Activated CD8-positive, alpha-beta T cell treated with anti-CD3 and anti-CD28 coated beads for 36 hours (primary cell): ENCODE measurements around the gene TRIM59. TPM values are rescaled to one million over a fixed set of nuclear protein-coding genes. Genes with fewer than 3 reads are reported as not detected.

ENCODE experiments used
- ATAC-seq: fragments of 200-7000 bp; cut with Tn5 transposase; one replicate; pipeline ENCODE4 v1.10.0; 2021; ENCODE audit warnings: mild to moderate bottlenecking, moderate library complexity
- CTCF ChIA-PET: fragments of 350-600 bp; sonication (Branson Sonifier 250); formaldehyde crosslinking; loops from one replicate; lab custom pipeline; 2021; ENCODE audit warnings: antibody characterized with exemption; lab: Charles Lee
- POLR2A ChIA-PET: fragments of 350-600 bp; sonication (Branson Sonifier 250); formaldehyde crosslinking; loops from one replicate; lab custom pipeline; 2021; ENCODE audit warnings: antibody characterized with exemption; lab: Charles Lee
- DNase-seq: peaks from one replicate; pipeline ENCODE4 v3.0.0-alpha.2; 2020
- H3K27ac Mint-ChIP-seq: one replicate; pipeline ENCODE4 v1.8.0; 2021; ENCODE audit warnings: mild to moderate bottlenecking, mixed read lengths
- H3K27me3 Mint-ChIP-seq: one replicate; pipeline ENCODE4 v1.8.0; 2021; ENCODE audit warnings: mixed read lengths
- H3K36me3 Mint-ChIP-seq: one replicate; pipeline ENCODE4 v1.8.0; 2021; ENCODE audit warnings: low read depth, mixed read lengths
- H3K4me1 Mint-ChIP-seq: one replicate; pipeline ENCODE4 v1.8.0; 2021; ENCODE audit warnings: low read depth, mixed read lengths
- H3K4me3 Mint-ChIP-seq: one replicate; pipeline ENCODE4 v1.8.0; 2021; ENCODE audit warnings: mild to moderate bottlenecking, moderate library complexity, mixed read lengths
- H3K9me3 Mint-ChIP-seq: one replicate; pipeline ENCODE4 v1.8.0; 2021; ENCODE audit warnings: mixed read lengths
- CTCF ChIP-seq: fragments of 200-600 bp; IDR thresholded peaks from one replicate; pipeline ENCODE4 v1.8.0; 2022; ENCODE audit warnings: antibody characterized with exemption, mild to moderate bottlenecking
- intact Hi-C: fragments of 100-400 bp; cut with micrococcal nuclease; formaldehyde crosslinking; loops from one replicate; pipeline ENCODE4 v1.10.0; 2022
- total RNA-seq, 2 experiments: library from RNA; stranded (reverse); gene quantifications; one replicate each; pipeline ENCODE4 v1.2.3, GENCODE V29; 2021

TRIM59 gene
- total RNA-seq, 2 experiments from 2014 or later, result 27.0 to 27.8 TPM

DNA sequence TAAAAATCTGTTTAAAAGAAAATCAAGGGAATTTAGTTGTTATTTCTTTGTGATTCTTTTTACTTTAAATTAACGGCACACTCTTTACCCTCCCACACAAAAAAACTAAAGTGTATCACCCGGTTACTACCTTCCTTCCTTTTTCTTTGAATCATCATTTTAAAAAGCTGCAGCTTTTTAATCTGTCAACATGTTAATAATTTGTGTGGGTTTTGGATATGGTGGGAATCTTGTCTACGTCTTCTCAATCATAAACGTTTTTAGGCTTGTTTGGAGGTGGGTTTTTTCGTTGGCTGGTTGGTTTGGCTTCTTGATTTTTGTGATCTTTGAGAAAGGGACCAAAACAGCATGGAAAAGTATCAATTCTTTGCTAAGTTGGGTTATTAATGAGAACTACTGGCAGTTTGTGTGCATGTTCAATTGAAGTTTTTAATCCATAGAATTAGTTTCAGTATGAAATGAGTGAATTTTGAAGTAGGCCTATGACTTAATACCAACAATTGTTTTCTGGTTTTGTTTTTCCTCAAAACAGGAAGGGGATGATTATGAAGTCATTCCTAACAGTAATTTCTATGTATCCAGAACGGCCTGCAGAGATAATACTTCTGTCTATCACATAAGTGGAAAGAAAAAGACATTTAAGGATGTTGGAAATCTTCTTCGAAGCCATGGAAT, 45.7 kb downstream of the TRIM59 start:
- intact Hi-C loops, result loop anchor here (5.0 kb wide), 1 partner anchor 38 kb away; no protein-coding TSS in a partner anchor
- peaks cover 60% of the 10 kb centered on the region for H3K36me3 Mint-ChIP-seq
- H3K4me1 Mint-ChIP-seq, result peaks cover 22% of the 10 kb centered on the region
- peaks cover 6% of the 10 kb centered on the region for H3K27me3 Mint-ChIP-seq
- ChIA-PET POLR2A (interaction anchor here (1.0 kb wide), 1 partner anchor 12 kb away, joined by 3 read pairs; no protein-coding TSS in a partner anchor), CTCF (interaction anchor here (1.5 kb wide), 1 partner anchor 10 kb away, joined by 8 read pairs; no protein-coding TSS in a partner anchor)
- no peaks in the 10 kb centered on the region for H3K9me3 Mint-ChIP-seq
- peak overlapping the region; percentile 31 for H3K4me3 Mint-ChIP-seq
- no peak for ATAC-seq
- no peak for DNase-seq
- TF ChIP-seq CTCF, result no peak
- no peak overlapping the region for H3K27ac Mint-ChIP-seq

- Mint-ChIP-seq H3K4me3 (peak overlapping the region; percentile 95), H3K36me3 (peaks cover 56% of the 10 kb centered on the region), H3K27me3 (peaks cover 6% of the 10 kb centered on the region), H3K4me1 (peaks cover 23% of the 10 kb centered on the region), H3K9me3 (no peaks in the 10 kb centered on the region), H3K27ac (no peak overlapping the region)
- ChIA-PET POLR2A (interaction anchor here (1.0 to 2.1 kb wide), 2 partner anchors 12 to 46 kb away, joined by 3 to 7 read pairs; partner anchors contain the start of gene TRIM59), CTCF (interaction anchor here (1.5 kb wide), 1 partner anchor 11 kb away, joined by 8 read pairs; no protein-coding TSS in a partner anchor)
- no peak for TF ChIP-seq CTCF
- ATAC-seq (no peak), DNase-seq (no peak)
- intact Hi-C loops, result loop anchor here (5.0 kb wide), 1 partner anchor 39 kb away; no protein-coding TSS in a partner anchor
Measured at GRCh38 chr3:160403028-160403545, 46.5 kb downstream of the TRIM59 start.

GRCh38 chr3:160402221-160403027, 47.2 kb downstream of the TRIM59 start:
- peaks cover 6% of the 10 kb centered on the region for H3K27me3 Mint-ChIP-seq
- intact Hi-C loops, result loop anchor here (5.0 kb wide), 1 partner anchor 40 kb away; no protein-coding TSS in a partner anchor
- H3K9me3 Mint-ChIP-seq, result no peaks in the 10 kb centered on the region
- ChIA-PET POLR2A (interaction anchor here (1.0 to 2.1 kb wide), 5 partner anchors 13 to 47 kb away, joined by 3 to 7 read pairs (median 3); partner anchors contain the start of gene TRIM59), CTCF (interaction anchor here (1.5 to 1.6 kb wide), 2 partner anchors 10 to 11 kb away, joined by 8 to 11 read pairs; no protein-coding TSS in a partner anchor)
- H3K27ac Mint-ChIP-seq, result no peak overlapping the region
- no peak for ATAC-seq
- DNase-seq, result no peak
- peak overlapping the region; percentile 95 for H3K4me3 Mint-ChIP-seq
- no peak for TF ChIP-seq CTCF
- H3K4me1 Mint-ChIP-seq, result peaks cover 25% of the 10 kb centered on the region
- peaks cover 53% of the 10 kb centered on the region for H3K36me3 Mint-ChIP-seq

GRCh38 chr3:160401291-160402095, 48.1 kb downstream of the TRIM59 start:
- peak overlapping the region; percentile 95 for H3K4me3 Mint-ChIP-seq
- intact Hi-C loops, result loop anchor here (5.0 kb wide), 1 partner anchor 41 kb away; no protein-coding TSS in a partner anchor
- ATAC-seq (no peak), DNase-seq (peak; percentile 11)
- peaks cover 25% of the 10 kb centered on the region for H3K4me1 Mint-ChIP-seq
- peaks cover 6% of the 10 kb centered on the region for H3K27me3 Mint-ChIP-seq
- TF ChIP-seq CTCF, result no peak
- ChIA-PET CTCF (interaction anchor here (0.9 to 1.6 kb wide), 2 partner anchors 11 to 22 kb away, joined by 3 to 11 read pairs; no protein-coding TSS in a partner anchor), POLR2A (interaction anchor here (0.8 to 2.1 kb wide), 8 partner anchors 9 to 49 kb away, joined by 3 to 17 read pairs (median 3); partner anchors contain the start of gene TRIM59)
- peaks cover 51% of the 10 kb centered on the region for H3K36me3 Mint-ChIP-seq
- H3K9me3 Mint-ChIP-seq, result no peaks in the 10 kb centered on the region
- H3K27ac Mint-ChIP-seq, result peak overlapping the region; percentile 63
